IPS-NIHi7 (cell line): ENCODE results near the gene HLA-DRB1.
"Not testable (repeated sequence)": the region's sequence is repeated elsewhere in the genome, so short reads cannot be mapped to it uniquely, and the experiment has no call there.

Source experiments
- DNase-seq: peaks from one replicate; pipeline ENCODE4 v3.0.0; 2012; ENCODE audit warnings: mixed read lengths; ENCODE audit errors: extremely low spot score

HLA-DRB1 gene

GRCh38 chr6:32589596-32590449, at the start of gene HLA-DRB1:
HLA-DRB1 (minus strand) TSS chr6:32589848; CDS start chr6:32589742, 106 bp downstream.
- DNase-seq, result peak; percentile 19

- DNase-seq, result no peak
Measured at GRCh38 chr6:32638532-32639219, 49.0 kb upstream of the HLA-DRB1 start.

GRCh38 chr6:32637883-32638282, 48.2 kb upstream of the HLA-DRB1 start:
- no peak for DNase-seq

- DNase-seq, result no peak
Measured at GRCh38 chr6:32637219-32637880, 47.7 kb upstream of the HLA-DRB1 start, which contains the start of gene HLA-DQA1. HLA-DQA1 (plus strand) TSS chr6:32637406; CDS start chr6:32637459, 53 bp downstream.

GRCh38 chr6:32635526-32636123, 46.0 kb upstream of the HLA-DRB1 start:
- DNase-seq, result no peak

GRCh38 chr6:32629793-32630192, 40.1 kb upstream of the HLA-DRB1 start:
- DNase-seq, result not testable (repeated sequence)

- no peak for DNase-seq
Measured at GRCh38 chr6:32627831-32628230, 38.2 kb upstream of the HLA-DRB1 start.

GRCh38 chr6:32627249-32627648, 37.6 kb upstream of the HLA-DRB1 start:
- no peak for DNase-seq

- DNase-seq, result no peak
Measured at GRCh38 chr6:32625137-32625536, 35.5 kb upstream of the HLA-DRB1 start.

GRCh38 chr6:32624565-32624964, 34.9 kb upstream of the HLA-DRB1 start:
- DNase-seq, result no peak

GRCh38 chr6:32623693-32624092, 34.0 kb upstream of the HLA-DRB1 start:
- no peak for DNase-seq

- DNase-seq, result peak; percentile 14
Measured at GRCh38 chr6:32622545-32623401, 33.1 kb upstream of the HLA-DRB1 start.

- DNase-seq, result no peak
Measured at GRCh38 chr6:32621372-32621771, 31.7 kb upstream of the HLA-DRB1 start.

GRCh38 chr6:32617751-32618150, 28.1 kb upstream of the HLA-DRB1 start:
- no peak for DNase-seq

GRCh38 chr6:32615885-32616532, 26.4 kb upstream of the HLA-DRB1 start:
- DNase-seq, result no peak

GRCh38 chr6:32614366-32615081, 24.9 kb upstream of the HLA-DRB1 start:
- peak; percentile 10 for DNase-seq

GRCh38 chr6:32613475-32613874, 23.8 kb upstream of the HLA-DRB1 start:
- no peak for DNase-seq

GRCh38 chr6:32610682-32611296, 21.1 kb upstream of the HLA-DRB1 start:
- no peak for DNase-seq
